ENCODE data around the gene TEC. TPM values are rescaled to one million over a fixed set of nuclear protein-coding genes. Genes with fewer than 3 reads are reported as not detected.
A peak's percentile ranks its signal among the peaks of the same experiment; 100 is the strongest.

The TEC gene
- total RNA-seq, 1 donor from 2014 or later = 8.8 TPM

GRCh38 chr4:48180234-48180633 lies 89.4 kb downstream of the TEC start:
- H3K27ac Mint-ChIP-seq = no peak overlapping the region
- CTCF ChIA-PET = no interaction called here

GRCh38 chr4:48178931-48179330 lies 90.7 kb downstream of the TEC start:
- no peak for ATAC-seq (ENCODE audit: low read depth)
- intact Hi-C loops (cut with micrococcal nuclease) = no loop called here
- no peaks in the 10 kb centered on the region for H3K27me3 Mint-ChIP-seq
- ChIA-PET CTCF (no interaction called here), POLR2A (no interaction called here)
- H3K4me3 Mint-ChIP-seq = no peak overlapping the region
- peaks cover 10% of the 10 kb centered on the region for H3K4me1 Mint-ChIP-seq
- no peak for DNase-seq
- TF ChIP-seq CTCF (IDR thresholded peaks at IDR 0.05) = no peak
- no peak overlapping the region for H3K27ac Mint-ChIP-seq
- peaks cover 11% of the 10 kb centered on the region for H3K36me3 Mint-ChIP-seq (ENCODE audit: low read depth)
- no peaks in the 10 kb centered on the region for H3K9me3 Mint-ChIP-seq

More at GRCh38 chr4:48180234-48180633, 89.4 kb downstream of the TEC start:
- ATAC-seq (ENCODE audit: low read depth) = no peak
- peaks cover 10% of the 10 kb centered on the region for H3K4me1 Mint-ChIP-seq
- no peak for TF ChIP-seq CTCF (IDR thresholded peaks at IDR 0.05)
- DNase-seq = no peak
- no peaks in the 10 kb centered on the region for H3K9me3 Mint-ChIP-seq
- POLR2A ChIA-PET = no interaction called here
- peaks cover 6% of the 10 kb centered on the region for H3K36me3 Mint-ChIP-seq (ENCODE audit: low read depth)
- H3K27me3 Mint-ChIP-seq = no peaks in the 10 kb centered on the region
- intact Hi-C loops (cut with micrococcal nuclease) = no loop called here
- H3K4me3 Mint-ChIP-seq = no peak overlapping the region

- H3K36me3 Mint-ChIP-seq (ENCODE audit: low read depth) = peaks cover 14% of the 10 kb centered on the region
- ChIA-PET POLR2A (no interaction called here), CTCF (no interaction called here)
- peaks cover 17% of the 10 kb centered on the region for H3K4me1 Mint-ChIP-seq
- no peak for TF ChIP-seq CTCF (IDR thresholded peaks at IDR 0.05)
- H3K4me3 Mint-ChIP-seq = no peak overlapping the region
- intact Hi-C loops (cut with micrococcal nuclease) = no loop called here
- H3K9me3 Mint-ChIP-seq = no peaks in the 10 kb centered on the region
- H3K27me3 Mint-ChIP-seq = no peaks in the 10 kb centered on the region
- ATAC-seq (ENCODE audit: low read depth) (no peak), DNase-seq (no peak)
- no peak overlapping the region for H3K27ac Mint-ChIP-seq
Observed at GRCh38 chr4:48175806-48176205, 93.8 kb downstream of the TEC start.

- Mint-ChIP-seq H3K36me3 (ENCODE audit: low read depth) (peaks cover 18% of the 10 kb centered on the region), H3K27me3 (no peaks in the 10 kb centered on the region), H3K4me3 (no peak overlapping the region), H3K9me3 (no peaks in the 10 kb centered on the region), H3K4me1 (peaks cover 17% of the 10 kb centered on the region), H3K27ac (no peak overlapping the region)
- POLR2A ChIA-PET = no interaction called here
- DNase-seq = no peak
- CTCF ChIA-PET = no interaction called here
- no peak for ATAC-seq (ENCODE audit: low read depth)
- intact Hi-C loops (cut with micrococcal nuclease) = no loop called here
- no peak for TF ChIP-seq CTCF (IDR thresholded peaks at IDR 0.05)
Observed at GRCh38 chr4:48175328-48175727, 94.3 kb downstream of the TEC start.

- intact Hi-C loops (cut with micrococcal nuclease) = no loop called here
- TF ChIP-seq CTCF (IDR thresholded peaks at IDR 0.05) = no peak
- CTCF ChIA-PET = interaction anchor here (0.7 kb wide), 1 partner anchor 102 kb away, joined by 3 read pairs; no protein-coding TSS in a partner anchor
- Mint-ChIP-seq H3K27me3 (no peaks in the 10 kb centered on the region), H3K4me3 (peak overlapping the region; percentile 1), H3K4me1 (peaks cover 21% of the 10 kb centered on the region), H3K27ac (peak overlapping the region; percentile 65), H3K9me3 (no peaks in the 10 kb centered on the region), H3K36me3 (ENCODE audit: low read depth) (peaks cover 37% of the 10 kb centered on the region)
- DNase-seq (no peak), ATAC-seq (ENCODE audit: low read depth) (no peak)
- POLR2A ChIA-PET = no interaction called here
Observed at GRCh38 chr4:48173056-48173991, 96.3 kb downstream of the TEC start.
